SU-DHL-6 (cell line): Measurements from ENCODE around the gene NCAPG.

Experiments
- H2AFZ ChIP-seq: fragments of 200-600 bp; sonication (generic); 2 replicates; pipeline ENCODE4 v1.6.1; 2014; ENCODE audit warnings: low read depth, mild to moderate bottlenecking, moderate library complexity, mixed read lengths, antibody characterized with exemption, low read length; ENCODE audit not compliant: severe bottlenecking
- H3F3A ChIP-seq: fragments of 200-600 bp; shearing (Covaris generic); 2 replicates; pipeline ENCODE4 v1.6.0; 2016; ENCODE audit warnings: antibody characterized with exemption, mild to moderate bottlenecking; ENCODE audit not compliant: insufficient read depth
- H3K27ac ChIP-seq: fragments of 200-600 bp; sonication (generic); 2 replicates; pipeline ENCODE4 v1.5.1; 2016; ENCODE audit warnings: low read depth, mild to moderate bottlenecking, low read length, moderate library complexity, mixed read lengths
- H3K27me3 ChIP-seq: fragments of 200-600 bp; sonication (generic), shearing (Covaris generic); 2 replicates; pipeline ENCODE4 v1.6.0; 2014; ENCODE audit warnings: mild to moderate bottlenecking, low read length
- H3K36me3 ChIP-seq: fragments of 200-600 bp; sonication (generic); 2 replicates; pipeline ENCODE4 v1.6.1; 2014; ENCODE audit warnings: mild to moderate bottlenecking, low read length, mixed read lengths
- H3K4me2 ChIP-seq: fragments of 300-600, 200-600 bp; shearing (Covaris generic), sonication (generic); 2 replicates; pipeline ENCODE4 v1.6.0; 2014; ENCODE audit warnings: low read length, low read depth, mild to moderate bottlenecking; ENCODE audit not compliant: poor library complexity, severe bottlenecking
- H3K4me3 ChIP-seq: fragments of 200-600 bp; sonication (generic); 2 replicates; pipeline ENCODE4 v1.5.1; 2014; ENCODE audit warnings: antibody characterized with exemption, low read length, mild to moderate bottlenecking, mixed read lengths; ENCODE audit not compliant: insufficient read depth, poor library complexity, severe bottlenecking
- H3K79me2 ChIP-seq: fragments of 200-600 bp; sonication (generic); 2 replicates; pipeline ENCODE4 v1.6.1; 2014; ENCODE audit warnings: mild to moderate bottlenecking, low read length, moderate library complexity; ENCODE audit not compliant: insufficient read depth
- H3K9ac ChIP-seq: fragments of 200-600 bp; sonication (generic); 2 replicates; pipeline ENCODE4 v1.7.0; 2014; ENCODE audit warnings: mild to moderate bottlenecking, low read length
- H3K9me2 ChIP-seq: fragments of 200-600 bp; sonication (generic); replicated peaks from 2 replicates; pipeline ENCODE4 v1.6.1; 2014; ENCODE audit warnings: low read length; ENCODE audit not compliant: insufficient read depth
- H3K9me3 ChIP-seq: fragments of 200-600 bp; sonication (generic); 2 replicates; pipeline ENCODE4 v1.6.1; 2014; ENCODE audit warnings: low read length, mixed read lengths; ENCODE audit not compliant: insufficient read depth
- H4K20me1 ChIP-seq: fragments of 200-600 bp; sonication (generic); 2 replicates; pipeline ENCODE4 v1.6.1; 2014; ENCODE audit warnings: low read depth, mild to moderate bottlenecking, antibody characterized with exemption, low read length, moderate library complexity, mixed read lengths
- CTCF ChIP-seq: fragments of 200-600 bp; sonication (generic); IDR thresholded peaks from one replicate; pipeline ENCODE4 v1.5.1; 2017; ENCODE audit warnings: antibody characterized with exemption, mild to moderate bottlenecking, low read length, moderate library complexity; ENCODE audit not compliant: insufficient read depth, poor library complexity, severe bottlenecking
- EZH2phosphoT487 ChIP-seq: fragments of 200-600 bp; sonication (generic), shearing (Covaris generic); conservative IDR thresholded peaks from 2 replicates; pipeline ENCODE4 v1.6.1; 2018; ENCODE audit warnings: mild to moderate bottlenecking, antibody characterized with exemption, low read length, moderate library complexity, mixed read lengths

NCAPG gene

GRCh38 chr4:17763416-17763815, 47.4 kb upstream of the NCAPG start:
- H3K27ac ChIP-seq = no peak overlapping the region
- no peak overlapping the region for H3K4me3 ChIP-seq
- H3K9ac ChIP-seq = no peak overlapping the region
- H3K79me2 ChIP-seq = no peaks in the 10 kb centered on the region
- no peaks in the 10 kb centered on the region for H3K36me3 ChIP-seq
- H3K9me2 ChIP-seq = no peaks in the 10 kb centered on the region
- H3K4me2 ChIP-seq = no peak overlapping the region
- H3F3A ChIP-seq = no peaks in the 10 kb centered on the region
- no peaks in the 10 kb centered on the region for H3K9me3 ChIP-seq
- H4K20me1 ChIP-seq = no peaks in the 10 kb centered on the region
- no peak overlapping the region for H2AFZ ChIP-seq
- TF ChIP-seq CTCF (no peak), EZH2phosphoT487 (no peak)
- no peaks in the 10 kb centered on the region for H3K27me3 ChIP-seq

GRCh38 chr4:17763931-17764330, 46.8 kb upstream of the NCAPG start:
- Histone ChIP-seq H3K27ac (no peak overlapping the region), H3K79me2 (no peaks in the 10 kb centered on the region), H3K9me2 (no peaks in the 10 kb centered on the region), H4K20me1 (no peaks in the 10 kb centered on the region), H3F3A (no peaks in the 10 kb centered on the region), H3K27me3 (no peaks in the 10 kb centered on the region), H3K9me3 (no peaks in the 10 kb centered on the region), H3K4me3 (no peak overlapping the region), H2AFZ (no peak overlapping the region), H3K4me2 (no peak overlapping the region), H3K9ac (no peak overlapping the region), H3K36me3 (no peaks in the 10 kb centered on the region)
- no peak for TF ChIP-seq EZH2phosphoT487
- no peak for TF ChIP-seq CTCF

GRCh38 chr4:17765514-17766286, 45.1 kb upstream of the NCAPG start:
- H4K20me1 ChIP-seq = no peaks in the 10 kb centered on the region
- no peaks in the 10 kb centered on the region for H3K36me3 ChIP-seq
- no peaks in the 10 kb centered on the region for H3F3A ChIP-seq
- no peak overlapping the region for H3K4me2 ChIP-seq
- no peaks in the 10 kb centered on the region for H3K9me2 ChIP-seq
- H3K79me2 ChIP-seq = no peaks in the 10 kb centered on the region
- no peak overlapping the region for H3K9ac ChIP-seq
- no peak for TF ChIP-seq EZH2phosphoT487
- TF ChIP-seq CTCF = no peak
- no peak overlapping the region for H3K4me3 ChIP-seq
- no peak overlapping the region for H3K27ac ChIP-seq
- H3K9me3 ChIP-seq = no peaks in the 10 kb centered on the region
- H3K27me3 ChIP-seq = no peaks in the 10 kb centered on the region
- no peak overlapping the region for H2AFZ ChIP-seq
